Osteoblast (primary cell): ENCODE measurements around the gene TRMU. TPM values are rescaled to one million over a fixed set of nuclear protein-coding genes. Genes with fewer than 3 reads are reported as not detected.

Experiments used
- DNase-seq: peaks from one replicate; pipeline ENCODE4 v3.0.0; 2011; ENCODE audit warnings: low spot score, mixed read lengths; ENCODE audit not compliant: insufficient read length; ENCODE audit errors: missing footprints
- H2AFZ ChIP-seq: 2 replicates; pipeline ENCODE4 v1.6.0; 2011; ENCODE audit warnings: mild to moderate bottlenecking, low read length
- H3K27ac ChIP-seq: 2 replicates; pipeline ENCODE4 v1.5.1; 2011; ENCODE audit warnings: mild to moderate bottlenecking, low read depth, low read length, moderate library complexity
- H3K27me3 ChIP-seq: 2 replicates; pipeline ENCODE4 v1.6.0; 2012; ENCODE audit warnings: mild to moderate bottlenecking, control low read depth, inconsistent platforms, low read length, moderate library complexity; ENCODE audit not compliant: insufficient read depth
- H3K36me3 ChIP-seq: 2 replicates; pipeline ENCODE4 v1.5.1; 2011; ENCODE audit warnings: mild to moderate bottlenecking, low read length, control low read depth, moderate library complexity; ENCODE audit not compliant: insufficient read depth
- H3K4me1 ChIP-seq: 2 replicates; pipeline ENCODE4 v1.5.1; 2011; ENCODE audit warnings: mild to moderate bottlenecking, low read length, control low read depth, moderate library complexity; ENCODE audit not compliant: insufficient read depth
- H3K4me2 ChIP-seq: 2 replicates; pipeline ENCODE4 v1.6.0; 2011; ENCODE audit warnings: mild to moderate bottlenecking, low read length; ENCODE audit not compliant: insufficient read depth
- H3K4me3 ChIP-seq: fragments of 200-600 bp; sonication (generic); 3 replicates; pipeline ENCODE4 v1.5.1; 2012; ENCODE audit warnings: mild to moderate bottlenecking, low read length, inconsistent platforms; ENCODE audit not compliant: insufficient read depth
- H3K79me2 ChIP-seq: 2 replicates; pipeline ENCODE4 v1.6.0; 2012; ENCODE audit warnings: mild to moderate bottlenecking, low read length, control low read depth, inconsistent platforms; ENCODE audit not compliant: insufficient read depth
- H3K9me3 ChIP-seq: 2 replicates; pipeline ENCODE4 v1.5.1; 2011; ENCODE audit warnings: low read depth, low read length, control low read depth
- H4K20me1 ChIP-seq: 2 replicates; pipeline ENCODE4 v1.6.0; 2012; ENCODE audit warnings: mild to moderate bottlenecking, low read length, control low read depth; ENCODE audit not compliant: insufficient read depth
- CTCF ChIP-seq: IDR thresholded peaks from 2 replicates; pipeline ENCODE4 v1.5.1; 2011; ENCODE audit warnings: mild to moderate bottlenecking, low read depth, low read length, moderate library complexity; ENCODE audit errors: extremely low read depth
- total RNA-seq: library from RNA; depleted of rRNA; stranded (reverse); fragments of >200 nt; gene quantifications from 2 replicates; pipeline ENCODE4 v1.2.3, GENCODE V29; 2012

TRMU gene
- total RNA-seq, 1 donor: 22.1 TPM

GRCh38 chr22:46405901-46406300 is 70.4 kb downstream of the TRMU start:
- Histone ChIP-seq H3K27ac (no peak overlapping the region), H3K36me3 (no peaks in the 10 kb centered on the region), H4K20me1 (no peaks in the 10 kb centered on the region), H3K4me3 (no peak overlapping the region), H3K79me2 (no peaks in the 10 kb centered on the region), H3K27me3 (no peaks in the 10 kb centered on the region), H3K4me2 (no peak overlapping the region), H3K9me3 (no peaks in the 10 kb centered on the region), H3K4me1 (no peaks in the 10 kb centered on the region), H2AFZ (no peak overlapping the region)
- TF ChIP-seq CTCF: no peak
- DNase-seq: no peak

GRCh38 chr22:46406349-46406748 is 70.8 kb downstream of the TRMU start:
- DNase-seq: no peak
- Histone ChIP-seq H3K4me1 (no peaks in the 10 kb centered on the region), H3K27ac (no peak overlapping the region), H2AFZ (no peak overlapping the region), H3K79me2 (no peaks in the 10 kb centered on the region), H3K36me3 (no peaks in the 10 kb centered on the region), H3K4me3 (no peak overlapping the region), H3K27me3 (no peaks in the 10 kb centered on the region), H4K20me1 (no peaks in the 10 kb centered on the region), H3K4me2 (no peak overlapping the region), H3K9me3 (no peaks in the 10 kb centered on the region)
- TF ChIP-seq CTCF: no peak

GRCh38 chr22:46406791-46407190 is 71.3 kb downstream of the TRMU start:
- no peaks in the 10 kb centered on the region for H3K27me3 ChIP-seq
- DNase-seq: no peak
- no peak for TF ChIP-seq CTCF

More at GRCh38 chr22:46406791-46407190, 71.3 kb downstream of the TRMU start:
- Histone ChIP-seq H3K9me3 (no peaks in the 10 kb centered on the region), H2AFZ (no peak overlapping the region), H3K4me2 (no peak overlapping the region), H3K79me2 (no peaks in the 10 kb centered on the region), H3K27ac (no peak overlapping the region), H3K4me3 (no peak overlapping the region), H3K36me3 (no peaks in the 10 kb centered on the region), H4K20me1 (no peaks in the 10 kb centered on the region), H3K4me1 (no peaks in the 10 kb centered on the region)

Other genes with a start within 250 kb of the TRMU start
- gene PPARA, start 185.2 kb upstream of the TRMU start, total RNA-seq: 21.8 and 22.1 TPM in 2 replicates
- 12.7 and 15.0 TPM in 2 replicates for gene CDPF1, start 85.4 kb upstream of the TRMU start, total RNA-seq
- not detected in 2 replicates for gene PKDREJ, start 72.4 kb upstream of the TRMU start, total RNA-seq
- gene TTC38, start 67.7 kb upstream of the TRMU start, total RNA-seq: 25.6 and 29.3 TPM in 2 replicates
- 1.8 and 2.1 TPM in 2 replicates for gene GTSE1, start 38.8 kb upstream of the TRMU start, total RNA-seq
- gene CELSR1, start 201.9 kb downstream of the TRMU start, total RNA-seq: 2.7 and 3.6 TPM in 2 replicates